Measurements from ENCODE around the gene LRP4.

Gene LRP4

GRCh38 chr11:46849631-46850030 is 68.7 kb downstream of the LRP4 start:
- no peak overlapping the region for H3K4me3 Mint-ChIP-seq
- no peak for DNase-seq (ENCODE audit: low spot score in 2 of 2)
- H3K36me3 Mint-ChIP-seq (ENCODE audit: insufficient read depth): peaks cover 7% of the 10 kb centered on the region
- no peaks in the 10 kb centered on the region for H3K9me3 Mint-ChIP-seq
- no peak overlapping the region for H3K27ac Mint-ChIP-seq (ENCODE audit: low read depth)
- no peak for ATAC-seq (replicated peaks; ENCODE audit: extremely low read depth, poor library complexity, severe bottlenecking)
- peaks cover 15% of the 10 kb centered on the region for H3K4me1 Mint-ChIP-seq
- H3K27me3 Mint-ChIP-seq: no peaks in the 10 kb centered on the region

DNA sequence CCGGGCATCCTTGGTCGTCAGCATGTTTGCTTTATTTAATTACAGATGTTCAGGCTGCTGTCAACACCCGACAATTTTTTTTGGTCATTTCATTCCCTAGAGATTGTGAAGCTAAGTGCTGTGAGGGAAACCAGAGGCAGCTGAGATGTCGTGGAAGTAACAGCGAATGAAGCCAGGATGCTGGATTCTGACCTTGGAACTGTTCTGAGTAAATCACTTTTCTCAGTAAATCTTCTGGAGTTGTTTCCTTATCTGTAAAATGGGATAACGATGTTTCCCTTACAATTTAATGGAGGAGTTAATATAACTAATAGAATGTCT is 71.9 kb downstream of the LRP4 start:
- no peak for ATAC-seq (replicated peaks; ENCODE audit: extremely low read depth, poor library complexity, severe bottlenecking)
- peak overlapping the region; percentile 99 for H3K4me3 Mint-ChIP-seq
- no peak for DNase-seq (ENCODE audit: low spot score in 2 of 2)
- peaks cover 9% of the 10 kb centered on the region for H3K36me3 Mint-ChIP-seq (ENCODE audit: insufficient read depth)
- H3K9me3 Mint-ChIP-seq: no peaks in the 10 kb centered on the region
- peaks cover 39% of the 10 kb centered on the region for H3K4me1 Mint-ChIP-seq
- peak overlapping the region; percentile 96 for H3K27ac Mint-ChIP-seq (ENCODE audit: low read depth)
- no peaks in the 10 kb centered on the region for H3K27me3 Mint-ChIP-seq

- Mint-ChIP-seq H3K4me3 (peak within 1 kb of the TSS; percentile 99), H3K27me3 (no peaks in the 10 kb centered on the region), H3K4me1 (peaks cover 39% of the 10 kb centered on the region), H3K9me3 (no peaks in the 10 kb centered on the region), H3K36me3 (ENCODE audit: insufficient read depth) (peaks cover 9% of the 10 kb centered on the region), H3K27ac (ENCODE audit: low read depth) (peak within 1 kb of the TSS; percentile 96)
- ATAC-seq (replicated peaks; ENCODE audit: extremely low read depth, poor library complexity, severe bottlenecking) (peak; percentile 92), DNase-seq (ENCODE audit: low spot score in 2 of 2) (peak; percentile 73)
Observed at GRCh38 chr11:46845740-46846509, 72.4 kb downstream of the LRP4 start, which contains the start of gene CKAP5. Gene CKAP5, minus strand, starts transcription at chr11:46846280. Its CDS starts 25,049 bp downstream, at chr11:46821231.

- Mint-ChIP-seq H3K9me3 (no peaks in the 10 kb centered on the region), H3K36me3 (ENCODE audit: insufficient read depth) (peaks cover 9% of the 10 kb centered on the region), H3K4me3 (peak overlapping the region; percentile 99), H3K4me1 (peaks cover 39% of the 10 kb centered on the region), H3K27ac (ENCODE audit: low read depth) (peak overlapping the region; percentile 96), H3K27me3 (no peaks in the 10 kb centered on the region)
- no peak for ATAC-seq (replicated peaks; ENCODE audit: extremely low read depth, poor library complexity, severe bottlenecking)
- no peak for DNase-seq (ENCODE audit: low spot score in 2 of 2)
Observed at GRCh38 chr11:46845440-46845739, 73.0 kb downstream of the LRP4 start.

DNA sequence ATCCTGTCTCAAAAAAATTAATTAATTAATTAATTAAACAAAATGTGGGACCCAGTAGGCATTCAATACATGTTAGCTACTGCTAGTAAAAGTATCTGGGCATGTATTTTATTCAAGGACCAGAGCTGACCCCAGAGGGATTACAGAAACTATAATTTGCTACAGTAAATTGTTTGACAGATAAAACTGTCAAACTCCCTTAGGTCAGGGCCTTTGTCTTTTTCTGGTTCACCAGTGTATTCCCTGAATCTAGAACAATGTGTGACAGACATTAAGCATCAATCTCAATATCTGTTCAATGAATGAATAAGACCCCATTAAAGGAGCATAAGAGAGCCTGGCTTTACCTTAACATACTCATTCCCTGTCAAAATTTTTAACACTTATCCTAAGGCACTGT is 78.2 kb downstream of the LRP4 start:
- H3K4me3 Mint-ChIP-seq: no peak overlapping the region
- H3K27me3 Mint-ChIP-seq: no peaks in the 10 kb centered on the region
- DNase-seq (ENCODE audit: low spot score in 2 of 2): no peak
- no peak for ATAC-seq (replicated peaks; ENCODE audit: extremely low read depth, poor library complexity, severe bottlenecking)
- H3K36me3 Mint-ChIP-seq (ENCODE audit: insufficient read depth): peaks cover 4% of the 10 kb centered on the region
- no peak overlapping the region for H3K27ac Mint-ChIP-seq (ENCODE audit: low read depth)
- no peaks in the 10 kb centered on the region for H3K9me3 Mint-ChIP-seq
- H3K4me1 Mint-ChIP-seq: peaks cover 60% of the 10 kb centered on the region

DNA sequence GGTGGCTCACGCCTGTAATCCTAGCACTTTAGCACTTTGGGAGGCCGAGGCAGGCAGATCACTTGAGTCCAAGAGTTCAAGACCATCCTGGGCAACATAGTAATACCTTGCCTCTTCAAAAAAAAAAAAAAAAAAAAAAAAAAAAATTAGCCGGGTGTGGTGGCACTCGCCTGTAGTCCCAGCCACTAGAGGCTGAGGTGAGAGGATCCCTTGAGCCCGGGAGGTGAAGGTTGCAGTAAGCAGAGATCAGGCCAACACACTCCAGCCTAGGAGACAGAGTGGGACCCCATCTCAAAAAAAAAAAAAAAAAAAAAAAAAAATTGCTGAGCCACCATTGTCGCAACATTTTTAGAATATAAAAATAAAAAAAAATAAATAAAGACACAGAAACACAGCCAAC is 79.8 kb downstream of the LRP4 start:
- H3K4me1 Mint-ChIP-seq: peaks cover 51% of the 10 kb centered on the region
- H3K9me3 Mint-ChIP-seq: no peaks in the 10 kb centered on the region
- DNase-seq (ENCODE audit: low spot score in 2 of 2): no peak
- no peak for ATAC-seq (replicated peaks; ENCODE audit: extremely low read depth, poor library complexity, severe bottlenecking)
- H3K27me3 Mint-ChIP-seq: no peaks in the 10 kb centered on the region
- no peak overlapping the region for H3K4me3 Mint-ChIP-seq
- peaks cover 4% of the 10 kb centered on the region for H3K36me3 Mint-ChIP-seq (ENCODE audit: insufficient read depth)
- no peak overlapping the region for H3K27ac Mint-ChIP-seq (ENCODE audit: low read depth)

- H3K4me1 Mint-ChIP-seq: peaks cover 48% of the 10 kb centered on the region
- H3K36me3 Mint-ChIP-seq (ENCODE audit: insufficient read depth): peaks cover 2% of the 10 kb centered on the region
Observed at GRCh38 chr11:46837860-46838259, 80.5 kb downstream of the LRP4 start.

DNA sequence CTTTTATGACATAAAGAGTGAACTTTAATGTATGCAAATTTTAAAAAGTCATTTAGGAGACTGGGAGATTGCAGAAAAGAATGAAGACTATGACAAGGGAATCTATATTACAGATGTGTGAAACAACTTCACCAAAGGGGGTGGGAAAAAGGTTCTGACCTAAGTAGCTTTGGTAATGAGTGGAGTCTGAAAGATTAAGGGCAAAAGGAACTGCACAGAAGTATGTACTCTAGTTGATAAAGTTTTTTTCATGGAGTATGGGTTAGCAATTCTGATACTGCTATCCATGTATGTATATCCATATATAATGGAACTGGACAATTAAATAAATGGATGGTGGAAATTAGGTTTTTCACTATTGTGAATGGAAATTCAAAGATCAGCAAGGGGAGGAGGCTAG is 81.5 kb downstream of the LRP4 start:
- no peak for ATAC-seq (replicated peaks; ENCODE audit: extremely low read depth, poor library complexity, severe bottlenecking)
- DNase-seq (ENCODE audit: low spot score in 2 of 2): no peak
- Mint-ChIP-seq H3K36me3 (ENCODE audit: insufficient read depth) (peaks cover 2% of the 10 kb centered on the region), H3K9me3 (no peaks in the 10 kb centered on the region), H3K4me1 (peaks cover 43% of the 10 kb centered on the region), H3K27ac (ENCODE audit: low read depth) (no peak overlapping the region), H3K4me3 (no peak overlapping the region), H3K27me3 (no peaks in the 10 kb centered on the region)

More at GRCh38 chr11:46837860-46838259, 80.5 kb downstream of the LRP4 start:
- DNase-seq (ENCODE audit: low spot score in 2 of 2) (no peak), ATAC-seq (replicated peaks; ENCODE audit: extremely low read depth, poor library complexity, severe bottlenecking) (no peak)
- H3K27me3 Mint-ChIP-seq: no peaks in the 10 kb centered on the region
- H3K9me3 Mint-ChIP-seq: no peaks in the 10 kb centered on the region
- H3K27ac Mint-ChIP-seq (ENCODE audit: low read depth): no peak overlapping the region
- H3K4me3 Mint-ChIP-seq: no peak overlapping the region

- H3K27ac Mint-ChIP-seq (ENCODE audit: low read depth): no peak overlapping the region
- H3K4me1 Mint-ChIP-seq: peaks cover 46% of the 10 kb centered on the region
- no peaks in the 10 kb centered on the region for H3K9me3 Mint-ChIP-seq
- H3K36me3 Mint-ChIP-seq (ENCODE audit: insufficient read depth): peaks cover 4% of the 10 kb centered on the region
- H3K27me3 Mint-ChIP-seq: no peaks in the 10 kb centered on the region
- ATAC-seq (replicated peaks; ENCODE audit: extremely low read depth, poor library complexity, severe bottlenecking) (no peak), DNase-seq (ENCODE audit: low spot score in 2 of 2) (no peak)
- no peak overlapping the region for H3K4me3 Mint-ChIP-seq
Observed at GRCh38 chr11:46836431-46836830, 81.9 kb downstream of the LRP4 start.

GRCh38 chr11:46835897-46836296 is 82.5 kb downstream of the LRP4 start:
- peaks cover 50% of the 10 kb centered on the region for H3K4me1 Mint-ChIP-seq
- H3K9me3 Mint-ChIP-seq: no peaks in the 10 kb centered on the region
- H3K36me3 Mint-ChIP-seq (ENCODE audit: insufficient read depth): peaks cover 4% of the 10 kb centered on the region
- DNase-seq (ENCODE audit: low spot score in 2 of 2): no peak
- ATAC-seq (replicated peaks; ENCODE audit: extremely low read depth, poor library complexity, severe bottlenecking): no peak
- no peak overlapping the region for H3K27ac Mint-ChIP-seq (ENCODE audit: low read depth)
- H3K4me3 Mint-ChIP-seq: no peak overlapping the region
- no peaks in the 10 kb centered on the region for H3K27me3 Mint-ChIP-seq

DNA sequence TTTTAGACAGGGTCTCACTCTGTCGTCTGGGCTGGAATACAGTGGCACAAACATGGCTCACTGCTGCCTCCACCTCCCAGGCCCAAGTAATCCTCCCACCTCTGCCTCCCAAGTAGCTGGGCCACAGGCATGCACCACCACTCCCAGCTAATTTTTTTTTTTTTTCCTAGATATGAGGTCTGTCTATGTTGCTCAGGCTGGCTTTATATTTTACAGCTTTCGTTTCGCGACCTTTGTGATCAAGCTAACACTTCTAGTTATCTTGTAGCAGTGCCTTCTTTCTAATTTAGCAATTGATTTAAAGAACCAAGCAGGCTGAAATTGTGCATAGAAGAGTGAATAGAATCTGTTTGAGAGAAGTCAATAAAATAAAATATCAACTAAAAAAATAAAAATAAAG is 83.5 kb downstream of the LRP4 start:
- peaks cover 50% of the 10 kb centered on the region for H3K4me1 Mint-ChIP-seq
- DNase-seq (ENCODE audit: low spot score in 2 of 2) (no peak), ATAC-seq (replicated peaks; ENCODE audit: extremely low read depth, poor library complexity, severe bottlenecking) (no peak)
- H3K27ac Mint-ChIP-seq (ENCODE audit: low read depth): no peak overlapping the region
- peaks cover 6% of the 10 kb centered on the region for H3K36me3 Mint-ChIP-seq (ENCODE audit: insufficient read depth)
- no peaks in the 10 kb centered on the region for H3K27me3 Mint-ChIP-seq
- no peak overlapping the region for H3K4me3 Mint-ChIP-seq
- H3K9me3 Mint-ChIP-seq: no peaks in the 10 kb centered on the region

DNA sequence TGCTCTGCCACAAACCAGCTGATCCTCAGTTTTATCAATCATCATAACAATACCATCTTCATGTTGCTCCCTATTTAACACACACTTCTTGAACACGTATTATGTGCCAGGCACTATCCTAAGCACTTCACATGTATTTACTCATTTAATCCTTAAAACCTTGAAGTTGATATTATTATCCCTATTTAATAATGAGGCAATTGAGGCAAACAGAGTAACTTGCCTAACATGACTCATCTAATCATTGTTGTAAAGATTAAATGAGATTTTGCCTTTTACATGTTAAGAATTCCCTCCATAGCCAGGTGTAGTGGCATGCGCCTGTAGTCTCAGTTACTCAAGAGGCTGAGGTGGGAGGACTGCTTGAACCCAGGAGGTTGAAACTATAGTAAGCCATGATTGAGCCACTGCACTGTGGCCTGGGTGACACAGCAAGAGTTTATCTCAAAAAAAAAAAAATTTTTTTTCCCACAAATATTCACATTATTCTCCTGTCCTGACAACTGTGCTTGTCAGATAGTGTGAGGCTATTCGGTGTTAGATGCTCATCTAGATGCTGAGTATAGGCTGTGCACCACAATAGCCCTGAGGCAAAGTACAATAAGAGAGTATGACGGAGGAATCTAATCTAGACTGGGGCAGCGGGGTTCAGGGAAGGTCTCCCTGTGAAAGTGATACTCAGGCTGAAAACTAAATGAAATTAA is 85.7 kb downstream of the LRP4 start:
- no peak for DNase-seq (ENCODE audit: low spot score in 2 of 2)
- Mint-ChIP-seq H3K4me1 (peaks cover 43% of the 10 kb centered on the region), H3K36me3 (ENCODE audit: insufficient read depth) (peaks cover 6% of the 10 kb centered on the region), H3K4me3 (no peak overlapping the region), H3K27ac (ENCODE audit: low read depth) (no peak overlapping the region), H3K27me3 (no peaks in the 10 kb centered on the region), H3K9me3 (no peaks in the 10 kb centered on the region)
- no peak for ATAC-seq (replicated peaks; ENCODE audit: extremely low read depth, poor library complexity, severe bottlenecking)

DNA sequence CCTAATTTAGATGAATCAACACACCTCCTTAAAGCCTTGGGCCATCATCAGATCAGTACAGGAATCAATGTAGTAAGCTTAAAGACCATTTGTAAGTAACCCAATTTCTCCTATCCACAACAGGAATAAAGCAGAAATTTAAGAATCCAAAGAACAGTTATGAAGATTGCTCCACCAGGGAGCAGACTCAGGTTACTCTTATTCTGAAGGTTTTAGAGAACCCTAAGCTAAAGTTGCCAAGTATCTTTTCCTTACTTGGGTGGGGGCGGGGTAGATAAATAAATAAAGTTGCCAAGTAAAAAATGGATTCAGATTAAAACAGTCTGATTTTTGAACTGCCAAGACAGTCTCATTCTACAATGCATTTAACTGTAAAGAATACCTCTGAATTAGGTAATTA is 90.4 kb downstream of the LRP4 start:
- no peak overlapping the region for H3K27ac Mint-ChIP-seq (ENCODE audit: low read depth)
- no peaks in the 10 kb centered on the region for H3K27me3 Mint-ChIP-seq
- no peaks in the 10 kb centered on the region for H3K9me3 Mint-ChIP-seq
- H3K36me3 Mint-ChIP-seq (ENCODE audit: insufficient read depth): peaks cover 5% of the 10 kb centered on the region
- H3K4me1 Mint-ChIP-seq: peaks cover 38% of the 10 kb centered on the region
- no peak for ATAC-seq (replicated peaks; ENCODE audit: extremely low read depth, poor library complexity, severe bottlenecking)
- DNase-seq (ENCODE audit: low spot score in 2 of 2): no peak
- no peak overlapping the region for H3K4me3 Mint-ChIP-seq

Data from central memory CD8-positive, alpha-beta T cell (primary cell).